ENCODE results near the gene PTPN6.

The PTPN6 gene

DNA sequence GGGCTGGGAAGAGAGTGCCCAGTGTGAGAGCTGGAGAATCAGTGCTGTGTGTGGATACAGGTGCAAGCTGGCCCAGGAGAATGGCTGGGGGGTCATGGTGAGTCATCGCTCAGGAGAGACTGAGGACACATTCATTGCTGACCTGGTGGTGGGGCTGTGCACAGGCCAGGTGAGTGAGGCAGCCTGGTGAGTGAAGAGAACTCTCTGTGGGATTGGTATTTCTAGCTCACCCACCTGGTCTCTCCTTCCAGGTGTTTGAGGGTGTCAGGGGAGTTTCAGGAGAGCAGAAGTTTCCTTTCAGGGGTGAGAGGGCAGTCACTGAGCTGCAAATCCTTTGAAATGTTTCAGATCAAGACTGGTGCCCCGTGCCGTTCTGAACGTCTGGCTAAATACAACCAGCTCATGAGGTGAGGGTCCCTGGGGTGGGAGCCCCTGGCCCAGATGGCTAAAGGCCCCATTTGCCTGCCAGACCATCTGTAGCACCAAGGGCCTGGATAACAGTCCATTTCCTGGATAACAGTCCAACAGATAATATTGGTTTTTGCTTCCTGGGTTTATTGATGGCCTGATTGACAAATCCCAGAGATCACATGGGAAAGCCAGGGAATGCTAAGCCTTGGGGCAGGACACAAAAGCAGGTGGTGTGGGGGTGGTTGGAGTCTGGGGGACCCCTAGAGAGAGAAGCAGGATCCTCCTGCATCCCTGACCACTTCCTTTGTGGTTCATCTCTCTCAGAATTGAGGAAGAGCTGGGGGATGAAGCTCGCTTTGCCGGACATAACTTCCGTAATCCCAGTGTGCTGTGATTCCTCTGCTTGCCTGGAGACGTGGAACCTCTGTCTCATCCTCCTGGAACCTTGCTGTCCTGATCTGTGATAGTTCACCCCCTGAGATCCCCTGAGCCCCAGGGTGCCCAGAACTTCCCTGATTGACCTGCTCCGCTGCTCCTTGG is 28.9 kb upstream of the PTPN6 start:
- DNase-seq = no peak

DNA sequence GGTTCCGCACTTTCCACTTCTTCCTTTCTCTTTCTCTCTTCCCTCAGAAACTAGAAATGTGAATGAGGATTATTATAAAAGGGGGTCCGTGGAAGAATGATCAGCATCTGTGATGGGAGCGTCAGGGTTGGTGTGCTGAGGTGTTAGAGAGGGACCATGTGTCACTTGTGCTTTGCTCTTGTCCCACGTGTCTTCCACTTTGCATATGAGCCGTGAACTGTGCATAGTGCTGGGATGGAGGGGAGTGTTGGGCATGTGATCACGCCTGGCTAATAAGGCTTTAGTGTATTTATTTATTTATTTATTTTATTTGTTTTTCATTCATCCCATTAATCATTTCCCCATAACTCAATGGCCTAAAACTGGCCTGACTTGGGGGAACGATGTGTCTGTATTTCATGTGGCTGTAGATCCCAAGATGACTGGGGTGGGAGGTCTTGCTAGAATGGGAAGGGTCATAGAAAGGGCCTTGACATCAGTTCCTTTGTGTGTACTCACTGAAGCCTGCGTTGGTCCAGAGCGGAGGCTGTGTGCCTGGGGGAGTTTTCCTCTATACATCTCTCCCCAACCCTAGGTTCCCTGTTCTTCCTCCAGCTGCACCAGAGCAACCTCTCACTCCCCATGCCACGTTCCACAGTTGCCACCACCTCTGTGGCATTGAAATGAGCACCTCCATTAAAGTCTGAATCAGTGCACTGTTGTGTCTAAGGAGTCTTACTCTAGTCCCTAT is 28.0 kb upstream of the PTPN6 start:
- DNase-seq = no peak

DNA sequence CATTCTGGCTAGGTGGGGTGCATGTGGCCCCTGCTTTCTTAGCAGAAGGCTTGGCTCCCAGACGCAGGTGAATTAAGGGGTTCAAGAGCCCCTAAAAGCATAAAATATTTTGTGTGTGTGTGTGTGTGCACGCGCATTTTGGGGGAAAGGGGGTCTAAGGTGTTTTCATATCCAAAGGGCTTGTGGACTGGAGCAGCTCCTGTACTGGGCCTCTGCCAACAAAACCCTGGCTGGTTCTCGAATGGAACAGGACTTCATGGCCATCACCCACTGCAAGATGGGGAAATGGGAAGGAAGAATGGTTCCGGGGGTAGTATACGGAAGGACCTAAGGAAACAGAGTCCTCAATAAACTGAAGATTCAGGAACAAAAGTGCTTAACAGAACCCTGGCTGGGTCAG is 27.3 kb upstream of the PTPN6 start:
- DNase-seq = no peak

DNA sequence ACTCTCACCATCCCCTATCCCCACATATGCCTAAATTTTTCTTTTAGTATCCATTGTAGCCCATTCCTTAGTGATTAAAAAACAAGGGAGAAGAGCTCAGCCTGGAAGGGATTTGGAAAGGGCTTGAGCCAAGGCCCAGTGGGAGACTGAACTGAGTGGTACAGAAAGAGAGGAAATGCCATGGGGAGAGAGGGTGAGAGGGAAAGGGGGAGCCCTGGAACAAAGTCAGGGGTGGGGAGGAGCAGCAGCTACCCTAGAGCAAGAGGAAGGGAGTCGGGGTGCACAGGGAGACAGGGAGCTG is 26.0 kb upstream of the PTPN6 start:
- no peak for DNase-seq

DNA sequence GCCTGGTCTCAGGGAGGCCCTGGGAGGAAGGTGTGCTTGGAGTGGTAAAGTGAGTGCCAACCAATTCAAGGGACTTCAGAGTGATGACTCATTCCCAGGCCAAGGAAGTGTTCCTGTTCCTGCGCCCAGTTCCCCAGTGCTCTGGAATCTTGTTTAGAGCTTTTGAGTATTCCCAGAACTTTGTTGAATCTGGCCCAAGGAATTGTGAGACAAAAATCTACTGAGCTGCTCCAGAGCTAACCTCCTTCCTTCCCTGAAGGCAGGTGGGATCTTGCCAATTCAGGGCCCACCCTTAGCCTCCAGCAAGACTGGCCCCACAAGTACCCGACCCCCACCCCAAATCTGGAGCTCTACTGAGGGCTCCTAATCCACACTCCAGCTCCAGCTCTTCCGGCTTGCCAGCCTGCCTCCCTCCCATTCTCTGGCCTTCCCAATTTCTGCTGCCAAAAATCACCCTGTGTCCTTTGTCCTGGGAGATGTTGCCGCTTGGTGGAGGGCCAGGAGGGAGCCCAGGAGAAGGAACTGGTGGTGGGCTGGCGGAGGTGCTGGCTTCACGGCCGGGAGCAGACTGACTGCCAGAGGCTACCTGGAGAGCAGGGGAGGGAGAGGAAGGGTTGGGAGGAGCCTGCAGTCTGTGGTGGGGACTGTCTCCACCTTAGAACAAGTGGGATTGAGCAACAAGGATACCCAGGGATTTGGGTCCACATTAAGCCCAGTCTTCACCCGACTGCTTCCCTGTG is 25.4 kb upstream of the PTPN6 start:
- DNase-seq = peak; percentile 79

DNA sequence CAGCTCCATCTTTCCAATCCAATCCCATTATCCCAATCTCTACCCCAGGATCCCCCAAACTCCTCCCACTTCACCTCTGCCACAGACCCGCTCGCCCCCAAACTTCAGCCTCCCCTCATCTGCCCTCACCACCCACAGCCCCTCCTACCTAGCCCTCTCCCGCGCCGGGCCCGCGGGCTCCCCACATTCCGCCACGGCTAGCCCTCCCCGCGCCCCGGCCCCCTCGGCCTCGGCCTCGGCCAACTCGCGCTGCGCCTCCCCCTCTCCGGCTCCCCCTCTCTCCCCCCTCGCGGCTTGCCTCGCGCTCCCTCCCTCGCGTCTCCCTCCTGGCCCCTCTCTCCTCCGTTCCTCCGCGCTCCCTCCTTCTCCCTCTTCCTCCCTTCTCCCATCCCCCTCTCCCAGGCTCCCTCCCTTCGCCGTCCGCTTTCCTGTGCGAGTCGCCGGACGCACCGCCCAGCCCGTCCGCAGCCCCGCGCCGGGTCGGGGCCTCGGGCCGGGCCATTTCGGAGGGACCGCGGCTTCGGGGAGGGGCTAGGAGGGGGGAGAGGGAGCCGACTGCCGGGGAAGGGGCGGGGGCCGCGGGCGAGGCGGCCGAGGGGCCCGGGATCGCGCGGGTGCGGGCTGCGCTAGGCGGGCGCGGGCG is 23.7 kb upstream of the PTPN6 start, which contains the start of gene ATN1:
ATN1 (plus strand) TSS at position 581 of the 643 bp plus-strand sequence. CDS start 6,043 bp downstream, outside the sequence.
- DNase-seq = peak; percentile 86

DNA sequence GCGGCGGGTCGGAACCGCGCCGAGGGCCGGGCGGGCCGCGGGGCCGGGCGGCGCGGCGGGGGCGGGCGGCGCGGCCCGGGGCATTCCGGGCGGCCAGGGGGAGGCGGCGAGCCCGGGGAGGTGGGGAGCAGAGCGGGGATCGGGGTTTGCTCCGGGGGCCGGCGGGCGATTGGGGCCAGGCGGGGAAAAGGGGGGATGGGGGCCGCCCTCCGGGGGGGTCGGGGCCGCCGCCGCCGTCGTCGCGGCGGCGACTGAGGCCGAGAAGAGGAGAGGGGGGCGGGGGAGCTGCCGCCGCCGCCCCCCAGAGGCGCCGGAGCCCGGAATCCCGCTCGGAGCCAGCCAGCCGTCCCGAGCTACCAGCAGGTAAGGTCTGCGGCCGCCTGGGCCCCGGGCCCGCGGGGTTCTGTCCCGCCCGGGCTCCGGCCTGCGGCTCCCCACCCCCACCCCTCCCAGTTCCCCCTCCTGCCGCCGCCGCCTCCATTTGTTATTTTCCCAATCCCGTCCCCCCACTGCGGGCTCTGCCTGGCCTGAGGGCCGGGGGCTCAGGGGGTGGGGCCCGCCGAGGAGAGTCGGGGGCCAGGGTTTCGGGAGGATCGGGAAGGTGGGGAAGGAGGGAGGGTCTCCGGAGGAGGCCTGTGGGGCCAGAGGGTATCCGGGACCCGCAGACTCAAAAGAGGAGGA is 23.0 kb upstream of the PTPN6 start:
- DNase-seq = no peak

DNA sequence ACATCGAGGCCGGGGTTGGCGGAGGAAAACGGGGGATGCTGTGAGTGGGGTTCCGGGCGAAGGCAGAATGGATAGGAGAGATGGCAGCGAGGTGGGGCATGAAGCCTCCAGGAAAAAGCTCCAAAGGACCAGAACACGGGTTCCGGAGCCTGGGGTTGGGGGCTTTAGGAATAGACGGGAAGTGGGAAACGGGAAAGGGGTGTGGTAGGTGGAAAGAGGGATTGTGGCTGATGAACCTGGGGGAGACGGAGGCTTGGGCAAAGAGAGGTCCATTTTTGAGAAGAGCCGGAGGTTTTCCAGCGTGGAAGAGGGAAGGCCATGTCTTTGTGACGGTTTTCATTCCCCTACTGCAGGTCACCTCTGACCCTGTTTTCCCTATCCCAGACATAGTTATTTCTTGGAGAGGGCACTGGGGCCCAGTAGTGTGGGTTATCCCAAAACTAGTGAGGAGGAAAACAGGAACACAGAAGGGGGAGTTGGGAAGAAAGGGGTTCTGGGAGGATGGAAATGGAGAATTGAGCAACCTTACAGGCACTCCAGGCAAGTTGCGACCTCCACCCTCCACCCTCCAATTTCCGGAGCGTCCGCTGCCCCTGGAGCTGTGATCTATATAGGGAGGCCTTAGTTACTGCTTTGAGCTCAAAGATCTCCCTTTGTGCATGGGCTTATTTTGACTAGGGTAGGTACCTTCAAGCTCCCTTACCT is 22.3 kb upstream of the PTPN6 start:
- DNase-seq = peak; percentile 41

DNA sequence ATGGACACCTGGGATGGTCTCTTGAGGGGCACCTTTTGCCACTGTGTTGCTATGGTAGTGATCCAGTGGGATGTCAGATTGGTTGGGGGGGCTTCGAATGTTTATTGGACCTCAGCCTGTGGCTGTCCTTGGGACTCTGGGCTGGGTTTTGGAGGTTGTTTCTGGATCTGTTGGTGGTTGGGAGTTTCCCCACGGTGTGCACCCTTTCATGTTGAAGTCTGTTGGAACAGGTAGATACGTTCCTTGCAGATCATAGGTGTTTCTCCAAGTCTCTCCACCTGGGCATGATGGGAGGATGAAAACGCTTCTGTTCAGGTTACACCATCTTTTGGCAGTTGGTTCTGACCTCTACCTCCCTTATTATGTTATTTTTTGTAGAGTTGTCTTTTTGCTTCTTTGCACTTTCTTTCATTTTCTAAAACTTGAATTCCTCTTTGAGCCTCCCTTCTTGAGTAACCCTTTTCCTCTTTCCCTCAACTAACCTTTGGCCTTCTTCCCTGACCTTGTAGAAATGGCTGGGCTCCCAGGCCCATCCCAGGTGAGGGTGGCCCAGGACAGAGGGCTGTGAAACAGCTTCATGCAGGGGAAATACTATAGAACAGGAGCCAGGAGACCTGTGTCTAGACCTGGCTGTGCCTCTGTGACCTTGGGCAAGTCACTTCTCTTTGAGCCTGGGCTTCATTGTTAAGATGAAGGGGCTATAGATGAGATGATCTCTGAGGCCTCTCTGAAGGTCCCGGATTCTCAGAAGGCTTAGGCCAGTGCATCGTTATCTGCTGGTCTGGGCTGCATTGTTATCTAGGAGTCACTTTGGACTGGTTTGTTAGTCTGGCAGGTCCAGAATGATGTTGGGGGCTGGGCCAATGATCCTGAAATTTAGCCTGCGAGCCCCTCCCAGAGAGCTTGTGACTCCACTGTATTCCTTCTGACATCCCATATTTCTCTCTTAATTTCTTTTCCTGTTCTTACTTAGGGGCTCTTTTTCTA is 21.4 kb upstream of the PTPN6 start:
- DNase-seq = no peak

DNA sequence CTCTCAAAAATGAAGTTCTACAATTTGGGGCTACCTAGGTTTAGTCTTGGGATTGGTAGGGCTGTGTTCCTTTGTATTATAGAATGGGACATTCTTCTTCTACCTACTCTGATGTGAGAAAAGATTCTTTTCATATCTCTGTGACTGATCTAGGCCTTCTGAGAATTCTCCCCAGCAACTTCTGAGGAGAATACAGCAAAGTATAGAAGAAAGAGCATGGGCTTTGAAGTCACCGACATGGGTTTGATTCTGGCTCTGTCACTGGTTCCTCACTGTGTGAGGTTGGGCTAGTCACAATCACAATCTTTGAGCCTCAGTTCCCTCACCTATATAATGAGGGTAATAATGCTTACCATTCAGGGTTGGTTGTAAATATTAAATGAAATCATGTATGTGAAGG is 18.4 kb upstream of the PTPN6 start:
- no peak for DNase-seq

DNA sequence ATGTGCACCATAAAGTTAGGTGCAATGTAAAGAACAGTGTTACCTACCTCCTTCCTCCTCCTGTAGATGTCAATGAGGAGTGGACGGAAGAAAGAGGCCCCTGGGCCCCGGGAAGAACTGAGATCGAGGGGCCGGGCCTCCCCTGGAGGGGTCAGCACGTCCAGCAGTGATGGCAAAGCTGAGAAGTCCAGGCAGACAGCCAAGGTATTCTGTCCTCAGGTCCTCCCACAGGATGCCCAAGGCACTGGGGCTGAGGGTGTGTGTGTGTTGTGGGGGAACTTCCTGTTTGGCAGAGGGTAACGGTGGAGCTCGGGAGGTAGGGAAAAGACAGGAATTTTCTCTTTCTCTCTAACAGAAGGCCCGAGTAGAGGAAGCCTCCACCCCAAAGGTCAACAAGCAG is 17.0 kb upstream of the PTPN6 start:
- DNase-seq = no peak

DNA sequence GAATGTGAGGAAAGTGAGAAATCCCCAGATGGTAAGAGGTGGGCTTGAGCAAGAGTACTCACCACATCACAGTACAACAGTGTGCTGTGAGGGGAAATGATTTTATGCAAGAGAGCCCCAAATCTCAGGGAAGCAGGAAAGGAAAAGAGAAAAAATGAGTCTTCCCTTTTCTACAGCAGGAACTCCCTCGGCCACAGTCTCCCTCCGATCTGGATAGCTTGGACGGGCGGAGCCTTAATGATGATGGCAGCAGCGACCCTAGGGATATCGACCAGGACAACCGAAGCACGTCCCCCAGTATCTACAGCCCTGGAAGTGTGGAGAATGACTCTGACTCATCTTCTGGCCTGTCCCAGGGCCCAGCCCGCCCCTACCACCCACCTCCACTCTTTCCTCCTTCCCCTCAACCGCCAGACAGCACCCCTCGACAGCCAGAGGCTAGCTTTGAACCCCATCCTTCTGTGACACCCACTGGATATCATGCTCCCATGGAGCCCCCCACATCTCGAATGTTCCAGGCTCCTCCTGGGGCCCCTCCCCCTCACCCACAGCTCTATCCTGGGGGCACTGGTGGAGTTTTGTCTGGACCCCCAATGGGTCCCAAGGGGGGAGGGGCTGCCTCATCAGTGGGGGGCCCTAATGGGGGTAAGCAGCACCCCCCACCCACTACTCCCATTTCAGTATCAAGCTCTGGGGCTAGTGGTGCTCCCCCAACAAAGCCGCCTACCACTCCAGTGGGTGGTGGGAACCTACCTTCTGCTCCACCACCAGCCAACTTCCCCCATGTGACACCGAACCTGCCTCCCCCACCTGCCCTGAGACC is 15.6 kb upstream of the PTPN6 start:
- DNase-seq = no peak

DNA sequence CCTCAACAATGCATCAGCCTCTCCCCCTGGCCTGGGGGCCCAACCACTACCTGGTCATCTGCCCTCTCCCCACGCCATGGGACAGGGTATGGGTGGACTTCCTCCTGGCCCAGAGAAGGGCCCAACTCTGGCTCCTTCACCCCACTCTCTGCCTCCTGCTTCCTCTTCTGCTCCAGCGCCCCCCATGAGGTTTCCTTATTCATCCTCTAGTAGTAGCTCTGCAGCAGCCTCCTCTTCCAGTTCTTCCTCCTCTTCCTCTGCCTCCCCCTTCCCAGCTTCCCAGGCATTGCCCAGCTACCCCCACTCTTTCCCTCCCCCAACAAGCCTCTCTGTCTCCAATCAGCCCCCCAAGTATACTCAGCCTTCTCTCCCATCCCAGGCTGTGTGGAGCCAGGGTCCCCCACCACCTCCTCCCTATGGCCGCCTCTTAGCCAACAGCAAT is 14.9 kb upstream of the PTPN6 start:
- no peak for DNase-seq

DNA sequence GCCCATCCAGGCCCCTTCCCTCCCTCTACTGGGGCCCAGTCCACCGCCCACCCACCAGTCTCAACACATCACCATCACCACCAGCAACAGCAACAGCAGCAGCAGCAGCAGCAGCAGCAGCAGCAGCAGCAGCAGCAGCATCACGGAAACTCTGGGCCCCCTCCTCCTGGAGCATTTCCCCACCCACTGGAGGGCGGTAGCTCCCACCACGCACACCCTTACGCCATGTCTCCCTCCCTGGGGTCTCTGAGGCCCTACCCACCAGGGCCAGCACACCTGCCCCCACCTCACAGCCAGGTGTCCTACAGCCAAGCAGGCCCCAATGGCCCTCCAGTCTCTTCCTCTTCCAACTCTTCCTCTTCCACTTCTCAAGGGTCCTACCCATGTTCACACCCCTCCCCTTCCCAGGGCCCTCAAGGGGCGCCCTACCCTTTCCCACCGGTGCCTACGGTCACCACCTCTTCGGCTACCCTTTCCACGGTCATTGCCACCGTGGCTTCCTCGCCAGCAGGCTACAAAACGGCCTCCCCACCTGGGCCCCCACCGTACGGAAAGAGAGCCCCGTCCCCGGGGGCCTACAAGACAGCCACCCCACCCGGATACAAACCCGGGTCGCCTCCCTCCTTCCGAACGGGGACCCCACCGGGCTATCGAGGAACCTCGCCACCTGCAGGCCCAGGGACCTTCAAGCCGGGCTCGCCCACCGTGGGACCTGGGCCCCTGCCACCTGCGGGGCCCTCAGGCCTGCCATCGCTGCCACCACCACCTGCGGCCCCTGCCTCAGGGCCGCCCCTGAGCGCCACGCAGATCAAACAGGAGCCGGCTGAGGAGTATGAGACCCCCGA is 14.3 kb upstream of the PTPN6 start:
- DNase-seq = peak; percentile 47

DNA sequence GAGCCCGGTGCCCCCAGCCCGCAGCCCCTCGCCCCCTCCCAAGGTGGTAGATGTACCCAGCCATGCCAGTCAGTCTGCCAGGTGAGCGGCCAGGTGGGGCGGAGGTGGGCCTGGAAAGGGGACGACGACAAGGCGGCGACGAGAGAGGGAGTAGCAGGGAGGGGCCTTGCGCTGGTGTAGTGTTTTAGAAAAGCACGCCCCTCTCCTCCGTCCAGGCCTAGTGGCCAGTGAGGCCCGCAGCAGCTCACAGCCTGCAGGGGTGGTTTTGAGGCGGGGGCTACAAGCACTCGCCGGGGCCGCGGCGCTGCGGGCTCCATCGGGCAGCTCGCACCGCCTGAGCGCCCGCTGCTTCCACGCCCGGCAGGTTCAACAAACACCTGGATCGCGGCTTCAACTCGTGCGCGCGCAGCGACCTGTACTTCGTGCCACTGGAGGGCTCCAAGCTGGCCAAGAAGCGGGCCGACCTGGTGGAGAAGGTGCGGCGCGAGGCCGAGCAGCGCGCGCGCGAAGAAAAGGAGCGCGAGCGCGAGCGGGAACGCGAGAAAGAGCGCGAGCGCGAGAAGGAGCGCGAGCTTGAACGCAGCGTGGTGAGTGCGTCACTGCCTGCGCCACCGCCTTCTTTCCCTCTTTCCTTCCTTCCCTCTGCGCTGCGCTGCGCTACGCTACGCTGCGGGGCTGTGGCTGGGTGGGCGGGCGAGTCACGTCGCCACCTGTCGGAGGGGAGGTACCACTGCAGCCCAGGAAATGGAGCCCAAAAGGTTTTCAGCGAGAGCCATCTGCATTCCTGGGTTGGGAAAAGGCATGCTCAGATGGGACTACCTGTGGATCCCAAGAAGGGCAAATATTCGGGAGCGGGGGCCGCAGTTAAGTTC is 13.4 kb upstream of the PTPN6 start:
- DNase-seq = peak; percentile 97

DNA sequence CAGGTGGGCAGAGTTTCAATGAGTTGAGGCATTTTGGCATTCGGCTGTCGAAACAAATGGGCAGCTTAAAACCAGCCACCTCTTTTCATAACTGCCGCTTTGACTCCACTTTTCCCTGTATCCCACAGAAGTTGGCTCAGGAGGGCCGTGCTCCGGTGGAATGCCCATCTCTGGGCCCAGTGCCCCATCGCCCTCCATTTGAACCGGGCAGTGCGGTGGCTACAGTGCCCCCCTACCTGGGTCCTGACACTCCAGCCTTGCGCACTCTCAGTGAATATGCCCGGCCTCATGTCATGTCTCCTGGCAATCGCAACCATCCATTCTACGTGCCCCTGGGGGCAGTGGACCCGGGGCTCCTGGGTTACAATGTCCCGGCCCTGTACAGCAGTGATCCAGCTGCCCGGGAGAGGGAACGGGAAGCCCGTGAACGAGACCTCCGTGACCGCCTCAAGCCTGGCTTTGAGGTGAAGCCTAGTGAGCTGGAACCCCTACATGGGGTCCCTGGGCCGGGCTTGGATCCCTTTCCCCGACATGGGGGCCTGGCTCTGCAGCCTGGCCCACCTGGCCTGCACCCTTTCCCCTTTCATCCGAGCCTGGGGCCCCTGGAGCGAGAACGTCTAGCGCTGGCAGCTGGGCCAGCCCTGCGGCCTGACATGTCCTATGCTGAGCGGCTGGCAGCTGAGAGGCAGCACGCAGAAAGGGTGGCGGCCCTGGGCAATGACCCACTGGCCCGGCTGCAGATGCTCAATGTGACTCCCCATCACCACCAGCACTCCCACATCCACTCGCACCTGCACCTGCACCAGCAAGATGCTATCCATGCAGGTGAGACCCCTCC is 12.6 kb upstream of the PTPN6 start:
- no peak for DNase-seq

Measured in right kidney (tissue), 1 donor.